Measurements from ENCODE around the gene PFN4. TPM values are rescaled to one million over a fixed set of nuclear protein-coding genes. Genes with fewer than 3 reads are reported as not detected.
A peak's percentile ranks its signal among the peaks of the same experiment; 100 is the strongest.

The PFN4 gene
- polyA plus RNA-seq, 1 of the 3 experiments (the other 2 are of a cell fraction): 0.61 TPM

DNA sequence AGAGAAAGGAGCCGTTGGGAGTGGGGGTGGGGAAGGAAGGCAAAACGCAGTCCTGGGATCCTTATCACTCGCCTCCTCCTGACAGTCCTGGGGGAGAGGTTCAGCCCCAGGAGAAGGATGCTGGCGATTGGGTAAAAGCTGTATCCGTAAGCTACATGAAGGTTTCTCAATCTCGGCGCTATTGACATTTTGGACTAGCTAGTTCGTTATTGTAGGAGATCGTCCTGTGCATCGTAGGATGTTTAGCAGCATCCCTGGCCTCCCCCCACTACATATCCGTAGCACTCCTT lies 38.0 kb downstream of the PFN4 start:
- H3K9me3 ChIP-seq: no peaks in the 10 kb centered on the region
- peak overlapping the region; percentile 86 to 95 for H3K27ac ChIP-seq (ENCODE audit: low read depth in 2 of 2, low read length in 1 of 2)
- H3K79me2 ChIP-seq (ENCODE audit: insufficient read depth): peaks cover 13% of the 10 kb centered on the region; the same call in 1 of the 2 replicates
- no peaks in the 10 kb centered on the region for H3K9me2 ChIP-seq
- peak overlapping the region; percentile 82 for H3K9ac ChIP-seq
- peaks cover 20 to 27% of the 10 kb centered on the region in 2 experiments for H3K36me3 ChIP-seq (replicated peaks in 1 of 2; ENCODE audit: control insufficient read depth in 1 of 2, insufficient read depth in 2 of 2, low read length in 1 of 2)
- peak overlapping the region; percentile 66 to 72 for H3K4me3 ChIP-seq (ENCODE audit: low read depth in 2 of 2, low read length in 1 of 2)
- ChIA-PET CTCF (interaction anchor here (0.8 to 5.8 kb wide), 39 partner anchors 9 to 742 kb away, joined by 3 to 75 read pairs (median 5); partner anchors contain the start of genes ATAD2B, FAM228B, FKBP1B and ITSN2), POLR2A (interaction anchor here (0.5 to 3.0 kb wide), 9 partner anchors 9 to 1408 kb away, joined by 3 to 66 read pairs (median 11); partner anchors contain the start of genes ATAD2B, FAM228B, ITSN2 and PFN4)
- peaks cover 0 to 21% of the 10 kb centered on the region in 2 experiments; a peak in 2 of 4 replicates for H3K4me1 ChIP-seq (ENCODE audit: control insufficient read depth in 1 of 2, insufficient read depth in 2 of 2, low read depth in 1 of 2, low read length in 1 of 2)
- 49% methylated on average over 11 of the region's 11 CpGs for WGBS (ENCODE audit: low lambda C conversion rate)
- no peak for TF ChIP-seq YY1 (IDR thresholded peaks at IDR 0.05; ENCODE audit: low read depth)
- TF ChIP-seq, protein P1, sequence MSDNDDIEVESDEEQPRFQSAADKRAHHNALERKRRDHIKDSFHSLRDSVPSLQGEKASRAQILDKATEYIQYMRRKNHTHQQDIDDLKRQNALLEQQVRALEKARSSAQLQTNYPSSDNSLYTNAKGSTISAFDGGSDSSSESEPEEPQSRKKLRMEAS (IDR thresholded peaks at IDR 0.05; ENCODE audit: low read depth): no peak
- TF ChIP-seq, protein P2, sequence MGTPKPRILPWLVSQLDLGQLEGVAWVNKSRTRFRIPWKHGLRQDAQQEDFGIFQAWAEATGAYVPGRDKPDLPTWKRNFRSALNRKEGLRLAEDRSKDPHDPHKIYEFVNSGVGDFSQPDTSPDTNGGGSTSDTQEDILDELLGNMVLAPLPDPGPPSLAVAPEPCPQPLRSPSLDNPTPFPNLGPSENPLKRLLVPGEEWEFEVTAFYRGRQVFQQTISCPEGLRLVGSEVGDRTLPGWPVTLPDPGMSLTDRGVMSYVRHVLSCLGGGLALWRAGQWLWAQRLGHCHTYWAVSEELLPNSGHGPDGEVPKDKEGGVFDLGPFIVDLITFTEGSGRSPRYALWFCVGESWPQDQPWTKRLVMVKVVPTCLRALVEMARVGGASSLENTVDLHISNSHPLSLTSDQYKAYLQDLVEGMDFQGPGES (IDR thresholded peaks at IDR 0.05; ENCODE audit: low read depth, low read length): no peak
- no peak for TF ChIP-seq MXI1 (IDR thresholded peaks at IDR 0.05; ENCODE audit: low read depth, low read length)
- TF ChIP-seq CHD2 (IDR thresholded peaks at IDR 0.05; ENCODE audit: low read length, partially characterized antibody): no peak
- no peak for TF ChIP-seq MEF2A (IDR thresholded peaks at IDR 0.05; ENCODE audit: borderline replicate concordance, low read depth)
- no peak for TF ChIP-seq FOXJ3 (CRISPR knock-in tag; IDR thresholded peaks at IDR 0.05)
- TF ChIP-seq SMC3 (IDR thresholded peaks at IDR 0.05; ENCODE audit: low read depth, low read length): no peak
- TF ChIP-seq RAD21 (IDR thresholded peaks at IDR 0.05; ENCODE audit: low read length): no peak
- TF ChIP-seq RFX5 (IDR thresholded peaks at IDR 0.05; ENCODE audit: low read length): no peak
- H2AFZ ChIP-seq (ENCODE audit: low read depth): peak overlapping the region; percentile 95
- H4K20me1 ChIP-seq (ENCODE audit: insufficient read depth): no peaks in the 10 kb centered on the region
- no peaks in the 10 kb centered on the region for H3K27me3 ChIP-seq (ENCODE audit: insufficient read depth)
- no peak for DNase-seq
- peak overlapping the region; percentile 87 for H3K4me2 ChIP-seq
- H3F3A ChIP-seq (replicated peaks; ENCODE audit: insufficient read depth): peaks cover 29% of the 10 kb centered on the region

DNA sequence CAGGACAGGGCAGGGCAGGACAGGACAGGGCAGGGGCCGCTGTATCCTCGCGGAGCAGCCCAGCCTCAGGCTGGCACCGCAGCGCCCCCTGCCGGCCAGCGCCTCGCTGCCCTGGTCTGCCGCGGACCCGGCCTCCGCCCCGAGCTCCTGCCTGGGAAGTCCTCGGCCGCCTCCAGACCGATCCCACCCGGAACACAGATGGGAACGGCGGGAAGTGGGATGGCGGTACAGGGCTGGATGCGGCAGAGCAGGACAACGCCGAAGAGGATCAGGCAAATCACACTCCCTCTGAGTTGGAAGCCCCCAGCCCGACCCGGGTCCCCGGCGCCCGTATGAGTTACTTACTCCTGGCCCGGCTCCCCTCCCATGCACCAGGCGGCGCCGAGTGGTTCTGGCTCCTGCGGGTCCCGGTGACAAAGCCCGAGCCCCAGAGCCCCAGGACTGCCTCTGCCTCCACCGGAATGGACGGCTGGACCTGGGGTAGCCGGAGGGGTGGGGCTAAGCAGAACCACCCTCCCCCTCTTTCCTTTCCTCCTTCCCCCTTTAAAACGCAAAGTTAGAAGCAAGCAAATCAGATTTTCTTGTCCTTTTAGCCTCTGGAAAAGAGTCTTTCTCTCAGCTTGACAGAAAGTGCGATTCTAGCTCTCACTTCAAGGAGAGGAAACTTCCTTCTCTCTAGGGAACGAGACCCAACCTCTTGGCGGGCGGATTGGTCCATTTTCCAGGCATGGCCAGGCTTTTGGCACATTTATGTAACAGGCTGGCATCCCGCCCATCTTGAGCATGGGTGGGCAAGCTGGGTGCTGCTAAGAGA lies 38.5 kb downstream of the PFN4 start, which contains the start of gene TP53I3:
Gene TP53I3, minus strand, starts transcription at position 449 of the 814 bp plus-strand sequence. CDS start 508 bp downstream, outside the sequence.
- Histone ChIP-seq H4K20me1 (ENCODE audit: insufficient read depth) (no peaks in the 10 kb centered on the region), H3K9me3 (no peaks in the 10 kb centered on the region), H3K79me2 (ENCODE audit: insufficient read depth) (peaks cover 13% of the 10 kb centered on the region; the same call in 1 of the 2 replicates), H3K4me2 (peak within 1 kb of the TSS; percentile 87), H3K27me3 (ENCODE audit: insufficient read depth) (no peaks in the 10 kb centered on the region), H3F3A (replicated peaks; ENCODE audit: insufficient read depth) (peaks cover 29% of the 10 kb centered on the region), H3K27ac (ENCODE audit: low read depth in 2 of 2, low read length in 1 of 2) (peak within 1 kb of the TSS; percentile 86 to 95), H2AFZ (ENCODE audit: low read depth) (peak within 1 kb of the TSS; percentile 95), H3K9me2 (no peaks in the 10 kb centered on the region), H3K4me3 (ENCODE audit: low read depth in 2 of 2, low read length in 1 of 2) (peak within 1 kb of the TSS; percentile 66 to 72), H3K9ac (peak within 1 kb of the TSS; percentile 82), H3K4me1 (ENCODE audit: control insufficient read depth in 1 of 2, insufficient read depth in 2 of 2, low read depth in 1 of 2, low read length in 1 of 2) (peaks cover 0 to 21% of the 10 kb centered on the region in 2 experiments; a peak in 2 of 4 replicates), H3K36me3 (replicated peaks in 1 of 2; ENCODE audit: control insufficient read depth in 1 of 2, insufficient read depth in 2 of 2, low read length in 1 of 2) (peaks cover 22 to 33% of the 10 kb centered on the region in 2 experiments)
- ChIA-PET POLR2A (interaction anchor here (0.5 to 3.0 kb wide), 21 partner anchors 8 to 1408 kb away, joined by 3 to 66 read pairs (median 4); partner anchors contain the start of genes ATAD2B, CENPO, FAM228B and FKBP1B), CTCF (interaction anchor here (0.5 to 5.8 kb wide), 87 partner anchors 8 to 901 kb away, joined by 3 to 75 read pairs (median 4); partner anchors contain the start of genes ATAD2B, CENPO, FAM228B and FKBP1B)
- DNase-seq: peak; percentile 97
- 0% methylated on average over 10 of the region's 44 CpGs for WGBS (ENCODE audit: low lambda C conversion rate)
- TF ChIP-seq MXI1 (IDR thresholded peaks at IDR 0.05; ENCODE audit: low read depth, low read length) (peak; percentile 85), TAF1 (IDR thresholded peaks at IDR 0.05; ENCODE audit: borderline replicate concordance, low read depth, low read length) (peak; percentile 73), ELF1 (IDR thresholded peaks at IDR 0.05) (peak; percentile 44; the same call in 1 of the 2 replicates), NFIC (IDR thresholded peaks at IDR 0.05; ENCODE audit: borderline replicate concordance) (0 out of 2 replicates have a peak, but pooled peaks have one; percentile 56), GABPA (IDR thresholded peaks at IDR 0.05; ENCODE audit: low read depth) (no peak), TEAD4 (IDR thresholded peaks at IDR 0.05; ENCODE audit: borderline replicate concordance, insufficient read depth) (no peak), FOXM1 (IDR thresholded peaks at IDR 0.05; ENCODE audit: low read depth) (no peak)
- TF ChIP-seq, protein P3, sequence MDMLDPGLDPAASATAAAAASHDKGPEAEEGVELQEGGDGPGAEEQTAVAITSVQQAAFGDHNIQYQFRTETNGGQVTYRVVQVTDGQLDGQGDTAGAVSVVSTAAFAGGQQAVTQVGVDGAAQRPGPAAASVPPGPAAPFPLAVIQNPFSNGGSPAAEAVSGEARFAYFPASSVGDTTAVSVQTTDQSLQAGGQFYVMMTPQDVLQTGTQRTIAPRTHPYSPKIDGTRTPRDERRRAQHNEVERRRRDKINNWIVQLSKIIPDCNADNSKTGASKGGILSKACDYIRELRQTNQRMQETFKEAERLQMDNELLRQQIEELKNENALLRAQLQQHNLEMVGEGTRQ (IDR thresholded peaks at IDR 0.05; ENCODE audit: borderline replicate concordance, low read depth, low read length): no peak
- TF ChIP-seq, protein P4, sequence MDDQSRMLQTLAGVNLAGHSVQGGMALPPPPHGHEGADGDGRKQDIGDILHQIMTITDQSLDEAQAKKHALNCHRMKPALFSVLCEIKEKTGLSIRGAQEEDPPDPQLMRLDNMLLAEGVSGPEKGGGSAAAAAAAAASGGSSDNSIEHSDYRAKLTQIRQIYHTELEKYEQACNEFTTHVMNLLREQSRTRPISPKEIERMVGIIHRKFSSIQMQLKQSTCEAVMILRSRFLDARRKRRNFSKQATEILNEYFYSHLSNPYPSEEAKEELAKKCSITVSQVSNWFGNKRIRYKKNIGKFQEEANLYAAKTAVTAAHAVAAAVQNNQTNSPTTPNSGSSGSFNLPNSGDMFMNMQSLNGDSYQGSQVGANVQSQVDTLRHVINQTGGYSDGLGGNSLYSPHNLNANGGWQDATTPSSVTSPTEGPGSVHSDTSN (IDR thresholded peaks at IDR 0.05): peak; percentile 21; the same call in 1 of the 2 replicates
- TF ChIP-seq, protein P5, sequence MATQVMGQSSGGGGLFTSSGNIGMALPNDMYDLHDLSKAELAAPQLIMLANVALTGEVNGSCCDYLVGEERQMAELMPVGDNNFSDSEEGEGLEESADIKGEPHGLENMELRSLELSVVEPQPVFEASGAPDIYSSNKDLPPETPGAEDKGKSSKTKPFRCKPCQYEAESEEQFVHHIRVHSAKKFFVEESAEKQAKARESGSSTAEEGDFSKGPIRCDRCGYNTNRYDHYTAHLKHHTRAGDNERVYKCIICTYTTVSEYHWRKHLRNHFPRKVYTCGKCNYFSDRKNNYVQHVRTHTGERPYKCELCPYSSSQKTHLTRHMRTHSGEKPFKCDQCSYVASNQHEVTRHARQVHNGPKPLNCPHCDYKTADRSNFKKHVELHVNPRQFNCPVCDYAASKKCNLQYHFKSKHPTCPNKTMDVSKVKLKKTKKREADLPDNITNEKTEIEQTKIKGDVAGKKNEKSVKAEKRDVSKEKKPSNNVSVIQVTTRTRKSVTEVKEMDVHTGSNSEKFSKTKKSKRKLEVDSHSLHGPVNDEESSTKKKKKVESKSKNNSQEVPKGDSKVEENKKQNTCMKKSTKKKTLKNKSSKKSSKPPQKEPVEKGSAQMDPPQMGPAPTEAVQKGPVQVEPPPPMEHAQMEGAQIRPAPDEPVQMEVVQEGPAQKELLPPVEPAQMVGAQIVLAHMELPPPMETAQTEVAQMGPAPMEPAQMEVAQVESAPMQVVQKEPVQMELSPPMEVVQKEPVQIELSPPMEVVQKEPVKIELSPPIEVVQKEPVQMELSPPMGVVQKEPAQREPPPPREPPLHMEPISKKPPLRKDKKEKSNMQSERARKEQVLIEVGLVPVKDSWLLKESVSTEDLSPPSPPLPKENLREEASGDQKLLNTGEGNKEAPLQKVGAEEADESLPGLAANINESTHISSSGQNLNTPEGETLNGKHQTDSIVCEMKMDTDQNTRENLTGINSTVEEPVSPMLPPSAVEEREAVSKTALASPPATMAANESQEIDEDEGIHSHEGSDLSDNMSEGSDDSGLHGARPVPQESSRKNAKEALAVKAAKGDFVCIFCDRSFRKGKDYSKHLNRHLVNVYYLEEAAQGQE (IDR thresholded peaks at IDR 0.05; ENCODE audit: low read depth, low read length): peak; percentile 4; the same call in 1 of the 2 replicates

Measured in SK-N-SH (cell line).